HepG2 (cell line): Measurements from ENCODE around the gene GPC6. TPM values are rescaled to one million over a fixed set of nuclear protein-coding genes. Genes with fewer than 3 reads are reported as not detected.

Source experiments
- AHR ChIP-seq: IDR thresholded peaks from 2 replicates; pipeline ENCODE4 v1.6.1; 2018; ENCODE audit warnings: missing genetic modification reagents, missing compliant biosample characterization
- DNMT1 ChIP-seq: sonication (generic); formaldehyde crosslinking; IDR thresholded peaks from 2 replicates; pipeline ENCODE4 v1.5.1; 2020; ENCODE audit warnings: mild to moderate bottlenecking, missing genetic modification reagents
- GABPA ChIP-seq, 2 experiments: IDR thresholded peaks; 2 replicates each; pipeline ENCODE4 v1.6.1; 2011 to 2016; ENCODE audit warnings: low read depth in 2 of 2, low read length in 1 of 2, missing biosample characterization in 1 of 2, missing genetic modification characterization in 1 of 2
- HMGA1 ChIP-seq: sonication (generic); formaldehyde crosslinking; conservative IDR thresholded peaks from 2 replicates; pipeline ENCODE4 v1.4.0; 2020; ENCODE audit warnings: missing genetic modification reagents
- IKZF1 ChIP-seq: fragments of 450-650 bp; IDR thresholded peaks from 2 replicates; pipeline ENCODE4 v1.7.1; 2016
- KLF13 ChIP-seq: sonication (generic); formaldehyde crosslinking; IDR thresholded peaks from 2 replicates; pipeline ENCODE4 v1.4.0; 2020; ENCODE audit warnings: mild to moderate bottlenecking, missing genetic modification reagents
- KLF16 ChIP-seq, 2 experiments: sonication (generic) in 1 of 2; formaldehyde crosslinking in 1 of 2; IDR thresholded peaks; 2 replicates each; pipeline versions ENCODE4 v1.6.1 to v1.8.0; 2016 to 2023; ENCODE audit warnings: missing genetic modification reagents in 2 of 2, missing compliant biosample characterization in 1 of 2
- NFE2L2 ChIP-seq: fragments of 150-350 bp; IDR thresholded peaks from 2 replicates; pipeline ENCODE4 v1.6.1; 2014; ENCODE audit warnings: low read length
- RELA ChIP-seq: sonication (generic); formaldehyde crosslinking; IDR thresholded peaks from 2 replicates; pipeline ENCODE4 v1.4.0; 2020; ENCODE audit warnings: missing genetic modification reagents
- RORA ChIP-seq: sonication (generic); formaldehyde crosslinking; IDR thresholded peaks from 2 replicates; pipeline ENCODE4 v1.5.0; 2020; ENCODE audit warnings: mild to moderate bottlenecking, missing genetic modification reagents, moderate library complexity
- SALL2 ChIP-seq: sonication (generic); formaldehyde crosslinking; IDR thresholded peaks from 2 replicates; pipeline ENCODE4 v1.8.1; 2023; ENCODE audit warnings: mild to moderate bottlenecking, missing genetic modification reagents, inconsistent platforms
- SP2 ChIP-seq: sonication (generic); formaldehyde crosslinking; IDR thresholded peaks from 2 replicates; pipeline ENCODE4 v1.5.1; 2020; ENCODE audit warnings: mild to moderate bottlenecking, missing genetic modification reagents
- TOE1 ChIP-seq: sonication (generic); formaldehyde crosslinking; IDR thresholded peaks from 2 replicates; pipeline ENCODE4 v1.4.0; 2020; ENCODE audit warnings: mild to moderate bottlenecking, missing genetic modification reagents
- ZMYM3 ChIP-seq: sonication (generic); formaldehyde crosslinking; IDR thresholded peaks from 2 replicates; pipeline ENCODE4 v1.5.1; 2020; ENCODE audit warnings: mild to moderate bottlenecking, missing genetic modification reagents
- ZNF234 ChIP-seq: sonication (generic); formaldehyde crosslinking; conservative IDR thresholded peaks from 2 replicates; pipeline ENCODE4 v1.5.1; 2020; ENCODE audit warnings: mild to moderate bottlenecking, missing genetic modification reagents
- ZNF432 ChIP-seq: sonication (generic); formaldehyde crosslinking; IDR thresholded peaks from 2 replicates; pipeline ENCODE4 v1.5.0; 2020; ENCODE audit warnings: missing genetic modification reagents, mild to moderate bottlenecking, borderline replicate concordance
- ZNF629 ChIP-seq: sonication (generic); formaldehyde crosslinking; conservative IDR thresholded peaks from 2 replicates; pipeline ENCODE4 v1.5.0; 2020; ENCODE audit warnings: missing genetic modification reagents
- ZNF839 ChIP-seq: sonication (generic); formaldehyde crosslinking; IDR thresholded peaks from 2 replicates; pipeline ENCODE4 v1.4.0; 2020; ENCODE audit warnings: missing genetic modification reagents, mild to moderate bottlenecking, borderline replicate concordance
- ZNF878 ChIP-seq: sonication (generic); formaldehyde crosslinking; IDR thresholded peaks from 2 replicates; pipeline ENCODE4 v1.8.1; 2023; ENCODE audit warnings: mild to moderate bottlenecking, missing genetic modification reagents, moderate library complexity
- ZZZ3 ChIP-seq: sonication (generic); formaldehyde crosslinking; IDR thresholded peaks from 2 replicates; pipeline ENCODE4 v1.4.0; 2020; ENCODE audit warnings: missing genetic modification reagents, mild to moderate bottlenecking, borderline replicate concordance
- polyA plus RNA-seq, 8 experiments: library from polyadenylated mRNA; depleted of rRNA in 3 of 8; stranded (reverse) in 7 of 8; unstranded in 1 of 8; fragments of >200 nt; fragmentation: Illumina TruSeq in 4 of 8; extraction: Trizol in 4 of 8; gene quantifications; 2 replicates each; pipeline versions ENCODE4 v1.2.1 to v1.2.3, GENCODE V29; 2011 to 2016; ENCODE audit warnings: low read depth in 4 of 8, missing spikeins in 1 of 8, mixed read lengths in 1 of 8; ENCODE audit not compliant: insufficient read depth in 1 of 8
- total RNA-seq, 5 experiments: library from RNA; depleted of rRNA; stranded (reverse); fragments of >200 nt; fragmentation: Illumina TruSeq; extraction: Trizol; gene quantifications; 2 replicates each; pipeline ENCODE4 v1.2.3, GENCODE V29; 2016; ENCODE audit warnings: low read depth in 1 of 5
- TF ChIP-seq, protein P1 (sequence below): sonication (generic); formaldehyde crosslinking; IDR thresholded peaks from 2 replicates; pipeline ENCODE4 v1.8.0; 2022; ENCODE audit warnings: missing genetic modification reagents, mild to moderate bottlenecking, moderate library complexity, borderline replicate concordance
- TF ChIP-seq, protein P2 (sequence below): sonication (generic); formaldehyde crosslinking; conservative IDR thresholded peaks from 2 replicates; pipeline ENCODE4 v1.5.0; 2020; ENCODE audit warnings: missing genetic modification reagents
- TF ChIP-seq, protein P3 (sequence below): sonication (generic); formaldehyde crosslinking; IDR thresholded peaks from 2 replicates; pipeline ENCODE4 v1.8.1; 2023; ENCODE audit warnings: mild to moderate bottlenecking, moderate library complexity, missing genetic modification reagents

GPC6 gene
- total and polyA plus RNA-seq, 2 of the 13 experiments (the other 11 are each of a cell fraction or from before 2014, with no cell fraction given), result 24.5 to 33.9 TPM

DNA sequence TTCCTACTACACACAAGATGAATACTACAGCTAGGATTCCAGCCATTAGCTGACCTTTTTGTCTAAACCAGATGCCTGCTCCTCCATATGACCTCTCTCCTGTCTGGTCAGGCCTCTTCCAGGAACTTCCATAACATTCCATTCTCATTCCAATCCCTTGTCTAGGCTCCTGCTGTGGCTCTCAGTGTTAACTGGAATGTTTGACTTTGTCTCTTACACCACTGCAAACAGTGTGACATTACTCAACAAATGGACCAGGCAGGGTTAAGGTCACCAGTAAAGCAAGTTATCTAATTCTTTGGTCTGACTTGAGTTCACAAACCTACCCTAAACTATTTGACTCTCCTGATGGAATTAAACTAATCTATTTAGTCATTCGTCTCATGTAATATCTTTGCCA lies 2.1 kb upstream of the GPC6 start (continued):
- TF ChIP-seq KLF13 (no peak), TOE1 (no peak), ZMYM3 (CRISPR knock-in tag) (peak; percentile 82; the same call in 1 of the 2 replicates), KLF16 (CRISPR knock-in tag; IDR thresholded peaks at IDR 0.05) (peak in 1 of 2 experiments; percentile 92; a peak in 2 of 4 replicates), SALL2 (CRISPR knock-in tag) (peak; percentile 47; the same call in 1 of the 2 replicates), RELA (CRISPR knock-in tag) (no peak), ZNF839 (CRISPR knock-in tag) (no peak), SP2 (CRISPR knock-in tag) (no peak), AHR (no peak), RORA (no peak), ZNF234 (CRISPR knock-in tag) (no peak), ZZZ3 (no peak), IKZF1 (no peak), ZNF432 (CRISPR knock-in tag) (no peak), DNMT1 (no peak), NFE2L2 (no peak), HMGA1 (CRISPR knock-in tag) (no peak), ZNF629 (CRISPR knock-in tag) (peak; percentile 33; the same call in 1 of the 2 replicates), GABPA (IDR thresholded peaks at IDR 0.05; ENCODE audit: low read depth, low read length) (no peak), GABPA (CRISPR knock-in tag; IDR thresholded peaks at IDR 0.05; ENCODE audit: low read depth) (peak; percentile 54), ZNF878 (CRISPR knock-in tag) (peak; percentile 94)
- TF ChIP-seq, protein P1, sequence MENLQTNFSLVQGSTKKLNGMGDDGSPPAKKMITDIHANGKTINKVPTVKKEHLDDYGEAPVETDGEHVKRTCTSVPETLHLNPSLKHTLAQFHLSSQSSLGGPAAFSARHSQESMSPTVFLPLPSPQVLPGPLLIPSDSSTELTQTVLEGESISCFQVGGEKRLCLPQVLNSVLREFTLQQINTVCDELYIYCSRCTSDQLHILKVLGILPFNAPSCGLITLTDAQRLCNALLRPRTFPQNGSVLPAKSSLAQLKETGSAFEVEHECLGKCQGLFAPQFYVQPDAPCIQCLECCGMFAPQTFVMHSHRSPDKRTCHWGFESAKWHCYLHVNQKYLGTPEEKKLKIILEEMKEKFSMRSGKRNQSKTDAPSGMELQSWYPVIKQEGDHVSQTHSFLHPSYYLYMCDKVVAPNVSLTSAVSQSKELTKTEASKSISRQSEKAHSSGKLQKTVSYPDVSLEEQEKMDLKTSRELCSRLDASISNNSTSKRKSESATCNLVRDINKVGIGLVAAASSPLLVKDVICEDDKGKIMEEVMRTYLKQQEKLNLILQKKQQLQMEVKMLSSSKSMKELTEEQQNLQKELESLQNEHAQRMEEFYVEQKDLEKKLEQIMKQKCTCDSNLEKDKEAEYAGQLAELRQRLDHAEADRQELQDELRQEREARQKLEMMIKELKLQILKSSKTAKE (CRISPR knock-in tag), result peak; percentile 100
- TF ChIP-seq, protein P2, sequence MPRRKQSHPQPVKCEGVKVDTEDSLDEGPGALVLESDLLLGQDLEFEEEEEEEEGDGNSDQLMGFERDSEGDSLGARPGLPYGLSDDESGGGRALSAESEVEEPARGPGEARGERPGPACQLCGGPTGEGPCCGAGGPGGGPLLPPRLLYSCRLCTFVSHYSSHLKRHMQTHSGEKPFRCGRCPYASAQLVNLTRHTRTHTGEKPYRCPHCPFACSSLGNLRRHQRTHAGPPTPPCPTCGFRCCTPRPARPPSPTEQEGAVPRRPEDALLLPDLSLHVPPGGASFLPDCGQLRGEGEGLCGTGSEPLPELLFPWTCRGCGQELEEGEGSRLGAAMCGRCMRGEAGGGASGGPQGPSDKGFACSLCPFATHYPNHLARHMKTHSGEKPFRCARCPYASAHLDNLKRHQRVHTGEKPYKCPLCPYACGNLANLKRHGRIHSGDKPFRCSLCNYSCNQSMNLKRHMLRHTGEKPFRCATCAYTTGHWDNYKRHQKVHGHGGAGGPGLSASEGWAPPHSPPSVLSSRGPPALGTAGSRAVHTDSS, result no peak
- TF ChIP-seq, protein P3, sequence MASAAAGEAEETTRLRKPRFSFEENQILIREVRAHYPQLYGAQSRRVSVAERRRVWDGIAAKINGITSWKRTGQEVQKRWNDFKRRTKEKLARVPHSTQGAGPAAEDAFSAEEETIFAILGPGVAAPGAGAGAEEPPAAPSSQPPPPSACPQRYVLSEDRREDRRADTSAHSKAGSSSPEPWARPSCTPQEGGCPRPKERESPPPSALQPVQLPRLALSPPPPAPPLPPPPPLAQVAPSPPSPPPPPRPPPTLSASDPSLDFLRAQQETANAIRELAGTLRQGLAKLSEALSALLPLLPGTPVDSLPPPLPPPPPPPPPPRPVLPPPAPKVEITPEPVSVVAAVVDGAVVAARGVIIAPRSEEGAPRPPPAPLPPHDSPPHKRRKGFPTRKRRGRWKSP (CRISPR knock-in tag), result peak; percentile 79; the same call in 1 of the 2 replicates
